ENCODE measurements around the gene DHX29. TPM values are rescaled to one million over a fixed set of nuclear protein-coding genes. Genes with fewer than 3 reads are reported as not detected.

The DHX29 gene
- 10 to 100 TPM; 35.7 to 45.8 (median 41.7) TPM for total RNA-seq (2021; fragmentation: NEBNext Ultra II Directional; extraction: Animal tissue kit (Norgen Biotek cat#: 25700))
- long read RNA-seq, partial matches to known transcripts, result 44 of 45 reads
- long read RNA-seq, other reads (novel, unspliced or antisense), result 0 of 45 reads

- DNase-seq, result peak; percentile 90
- H3K4me1 Mint-ChIP-seq (ENCODE audit: low read depth), result peaks cover 11% of the 10 kb centered on the region
Observed at GRCh38 chr5:55307383-55308253, at the start of gene DHX29, which contains the start of gene MTREX. Gene DHX29 (minus strand): TSS chr5:55307694. CDS start chr5:55307573, 121 bp downstream. Gene MTREX (plus strand): TSS chr5:55307989. CDS start chr5:55308014, 25 bp downstream.

GRCh38 chr5:55356896-55357295, 49.4 kb upstream of the DHX29 start:
- H3K36me3 Mint-ChIP-seq (ENCODE audit: low read depth), result peaks cover 46% of the 10 kb centered on the region
- H3K9me3 Mint-ChIP-seq, result peaks cover 8% of the 10 kb centered on the region
- TF ChIP-seq CTCF (IDR thresholded peaks at IDR 0.05), result no peak
- H3K27ac Mint-ChIP-seq, result no peak overlapping the region
- no peak overlapping the region for H3K4me3 Mint-ChIP-seq
- peaks cover 12% of the 10 kb centered on the region for H3K4me1 Mint-ChIP-seq (ENCODE audit: low read depth)
- no peaks in the 10 kb centered on the region; the same call in 1 of the 2 replicates for H3K27me3 Mint-ChIP-seq (ENCODE audit: insufficient read depth)
- no peak for DNase-seq

More at GRCh38 chr5:55307383-55308253, at the start of gene DHX29, which contains the start of gene MTREX:
- H3K9me3 Mint-ChIP-seq, result peaks cover 10% of the 10 kb centered on the region
- no peak within 1 kb of the TSS for H3K27ac Mint-ChIP-seq
- peaks cover 18% of the 10 kb centered on the region for H3K36me3 Mint-ChIP-seq (ENCODE audit: low read depth)
- H3K27me3 Mint-ChIP-seq (ENCODE audit: insufficient read depth), result no peaks in the 10 kb centered on the region; the same call in 1 of the 2 replicates
- TF ChIP-seq CTCF (IDR thresholded peaks at IDR 0.05), result no peak
- H3K4me3 Mint-ChIP-seq, result no peak within 1 kb of the TSS

- H3K9me3 Mint-ChIP-seq, result no peaks in the 10 kb centered on the region
- no peak for TF ChIP-seq CTCF (IDR thresholded peaks at IDR 0.05)
- H3K27ac Mint-ChIP-seq, result no peak overlapping the region
- H3K4me3 Mint-ChIP-seq, result no peak overlapping the region
- no peaks in the 10 kb centered on the region; the same call in 1 of the 2 replicates for H3K27me3 Mint-ChIP-seq (ENCODE audit: insufficient read depth)
- no peak for DNase-seq
- peaks cover 38% of the 10 kb centered on the region for H3K36me3 Mint-ChIP-seq (ENCODE audit: low read depth)
- H3K4me1 Mint-ChIP-seq (ENCODE audit: low read depth), result no peaks in the 10 kb centered on the region; the same call in 1 of the 2 replicates
Observed at GRCh38 chr5:55350754-55351153, 43.3 kb upstream of the DHX29 start.

- Mint-ChIP-seq H3K4me1 (ENCODE audit: low read depth) (peaks cover 5% of the 10 kb centered on the region), H3K27me3 (ENCODE audit: insufficient read depth) (no peaks in the 10 kb centered on the region), H3K27ac (no peak overlapping the region), H3K36me3 (ENCODE audit: low read depth) (peaks cover 23% of the 10 kb centered on the region), H3K9me3 (no peaks in the 10 kb centered on the region), H3K4me3 (no peak overlapping the region)
- TF ChIP-seq CTCF (IDR thresholded peaks at IDR 0.05), result no peak
- no peak for DNase-seq
Observed at GRCh38 chr5:55347786-55348185, 40.3 kb upstream of the DHX29 start.

- no peak overlapping the region for H3K4me3 Mint-ChIP-seq
- peaks cover 22% of the 10 kb centered on the region for H3K36me3 Mint-ChIP-seq (ENCODE audit: low read depth)
- no peak for DNase-seq
- no peaks in the 10 kb centered on the region for H3K9me3 Mint-ChIP-seq
- no peaks in the 10 kb centered on the region for H3K27me3 Mint-ChIP-seq (ENCODE audit: insufficient read depth)
- H3K4me1 Mint-ChIP-seq (ENCODE audit: low read depth), result peaks cover 5% of the 10 kb centered on the region
- H3K27ac Mint-ChIP-seq, result no peak overlapping the region
- TF ChIP-seq CTCF (IDR thresholded peaks at IDR 0.05), result no peak
Observed at GRCh38 chr5:55345327-55345726, 37.8 kb upstream of the DHX29 start.

Data from HFFc6 (cell line).